MM.1S (cell line): ENCODE results near the gene AMZ1.

Experiments used
- CTCF ChIP-seq: fragments of 300-600 bp; sonication (generic); IDR thresholded peaks from 2 replicates; pipeline ENCODE4 v1.5.1; 2016; ENCODE audit warnings: antibody characterized with exemption, low read length, mixed read lengths
- EZH2 ChIP-seq: fragments of 300-600 bp; sonication (generic); optimal IDR thresholded peaks from 2 replicates; pipeline ENCODE3; 2017; ENCODE audit warnings: low read depth, mild to moderate bottlenecking, antibody characterized with exemption, low read length, mixed read lengths
- EZH2phosphoT487 ChIP-seq: fragments of 300-600 bp; sonication (generic); IDR thresholded peaks from 2 replicates; pipeline ENCODE4 v1.6.1; 2018; ENCODE audit warnings: antibody characterized with exemption, low read length

- TF ChIP-seq CTCF (no peak), EZH2 (no peak), EZH2phosphoT487 (no peak)
Measured at GRCh38 chr7:2666155-2666554, 21.8 kb upstream of the AMZ1 start.
